Measurements from ENCODE around the gene ZNF574. TPM values are rescaled to one million over a fixed set of nuclear protein-coding genes. Genes with fewer than 3 reads are reported as not detected.
A peak's percentile ranks its signal among the peaks of the same experiment; 100 is the strongest.

Gene ZNF574
- total and polyA plus RNA-seq, 2 donors (not counting 3 experiments of a cell fraction or from before 2014, with no cell fraction given), result 13.6 to 15.3 TPM

DNA sequence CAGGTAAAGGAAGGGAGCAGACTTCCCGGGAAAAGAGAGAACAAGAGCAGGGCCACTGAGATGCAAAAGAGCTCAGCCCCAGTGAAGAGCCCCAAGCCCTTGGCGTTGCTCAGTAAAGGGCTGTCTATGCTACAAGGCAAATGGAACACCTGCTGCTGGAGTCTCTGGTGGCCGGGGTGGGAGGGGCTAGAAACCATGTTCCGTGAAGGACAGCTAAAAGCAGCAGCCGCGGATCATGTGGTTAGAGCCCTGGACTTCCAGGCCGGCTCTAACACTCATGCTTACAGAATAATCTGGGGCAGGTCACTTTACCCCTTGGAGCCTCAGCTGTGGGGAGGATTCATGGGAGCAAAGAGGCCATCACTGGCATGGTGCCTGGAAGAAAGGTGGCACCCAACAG lies 38.4 kb downstream of the ZNF574 start:
- Histone ChIP-seq H3K36me3 (ENCODE audit: control insufficient read depth in 2 of 2, extremely low read depth in 1 of 2, insufficient read depth in 2 of 2, low read length in 2 of 2) (peaks cover 0 to 2% of the 10 kb centered on the region in 2 experiments), H3K9me1 (replicated peaks; ENCODE audit: control insufficient read depth, extremely low read depth, insufficient read depth, low read length) (no peaks in the 10 kb centered on the region), H3K27ac (ENCODE audit: insufficient read depth, low read depth, low read length) (peak overlapping the region; percentile 88), H3K4me3 (replicated peaks in 1 of 3; ENCODE audit: insufficient read depth in 1 of 3, low read depth in 1 of 3, low read length in 3 of 3) (no peak overlapping the region), H3K27me3 (ENCODE audit: control insufficient read depth in 2 of 2, insufficient read depth in 2 of 2, low read length in 2 of 2) (no peaks in the 10 kb centered on the region), H3K9me3 (replicated peaks; ENCODE audit: control insufficient read depth, insufficient read depth, low read length) (no peaks in the 10 kb centered on the region), H3K4me1 (ENCODE audit: control insufficient read depth, extremely low read depth, insufficient read depth, low read length) (peaks cover 29% of the 10 kb centered on the region), H3K9ac (replicated peaks; ENCODE audit: extremely low read depth, insufficient read depth, low read length) (peak overlapping the region; percentile 56), H4K20me1 (replicated peaks; ENCODE audit: control insufficient read depth, extremely low read depth, insufficient read depth, low read length) (no peaks in the 10 kb centered on the region), H3K79me2 (ENCODE audit: control insufficient read depth, insufficient read depth, low read length) (no peaks in the 10 kb centered on the region), H2AFZ (ENCODE audit: low read depth, low read length) (no peak overlapping the region), H3K4me2 (ENCODE audit: insufficient read depth, low read length) (peak overlapping the region; percentile 44)
- FAIRE-seq (no peak), DNase-seq (ENCODE audit: low read depth, low spot score) (no peak)
- ChIA-PET CTCF (interaction anchor here (1.0 to 4.1 kb wide), 13 partner anchors 10 to 130 kb away, joined by 3 to 31 read pairs (median 6); partner anchors contain the start of genes GSK3A and POU2F2), POLR2A (interaction anchor here (1.4 kb wide), 1 partner anchor 22 kb away, joined by 3 read pairs; no protein-coding TSS in a partner anchor)
- BruUV-seq (replicated peaks), result no TSS peak
- dilution Hi-C loops (cut with MboI; ENCODE audit: extremely low pct_ligation_motif_present, low sequenced_read_pairs), result no loop called here
- intact Hi-C loops (cut with micrococcal nuclease), result no loop called here
- TF ChIP-seq POLR2A (IDR thresholded peaks at IDR 0.05; ENCODE audit: low read depth, low read length), result no peak

DNA sequence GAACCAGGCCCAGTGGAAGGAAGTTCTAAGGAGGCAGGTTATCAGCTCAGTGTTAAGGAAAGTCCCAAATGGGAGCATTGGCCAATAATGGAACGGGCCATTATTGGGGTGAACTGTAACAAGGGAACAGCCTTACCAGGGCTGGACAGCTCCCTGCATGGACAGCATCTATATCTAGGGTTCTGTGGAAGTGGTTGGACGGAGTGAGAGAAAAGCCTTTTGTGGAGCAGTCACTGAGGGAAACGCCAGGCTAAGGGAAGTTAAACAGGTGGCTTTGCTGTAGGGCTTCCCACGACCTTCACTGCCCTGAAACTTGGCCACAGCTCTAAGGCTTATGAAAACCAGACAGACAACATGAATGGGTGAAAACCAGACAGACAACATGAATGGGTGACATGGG lies 39.3 kb downstream of the ZNF574 start:
- no peaks in the 10 kb centered on the region for H4K20me1 ChIP-seq (replicated peaks; ENCODE audit: control insufficient read depth, extremely low read depth, insufficient read depth, low read length)
- no peaks in the 10 kb centered on the region for H3K27me3 ChIP-seq (ENCODE audit: control insufficient read depth in 2 of 2, insufficient read depth in 2 of 2, low read length in 2 of 2)
- H3K79me2 ChIP-seq (ENCODE audit: control insufficient read depth, insufficient read depth, low read length), result no peaks in the 10 kb centered on the region
- no peak overlapping the region for H3K27ac ChIP-seq (ENCODE audit: insufficient read depth, low read depth, low read length)
- dilution Hi-C loops (cut with MboI; ENCODE audit: extremely low pct_ligation_motif_present, low sequenced_read_pairs), result no loop called here
- no peak overlapping the region for H3K9ac ChIP-seq (replicated peaks; ENCODE audit: extremely low read depth, insufficient read depth, low read length)
- intact Hi-C loops (cut with micrococcal nuclease), result no loop called here
- no peak overlapping the region for H2AFZ ChIP-seq (ENCODE audit: low read depth, low read length)
- H3K36me3 ChIP-seq (ENCODE audit: control insufficient read depth in 2 of 2, extremely low read depth in 1 of 2, insufficient read depth in 2 of 2, low read length in 2 of 2), result peaks cover 0 to 2% of the 10 kb centered on the region in 2 experiments
- ChIA-PET CTCF (interaction anchor here (0.7 to 4.1 kb wide), 7 partner anchors 9 to 285 kb away, joined by 3 to 31 read pairs (median 12); partner anchors contain the start of genes GSK3A and POU2F2), POLR2A (no interaction called here)
- TF ChIP-seq, protein P1, sequence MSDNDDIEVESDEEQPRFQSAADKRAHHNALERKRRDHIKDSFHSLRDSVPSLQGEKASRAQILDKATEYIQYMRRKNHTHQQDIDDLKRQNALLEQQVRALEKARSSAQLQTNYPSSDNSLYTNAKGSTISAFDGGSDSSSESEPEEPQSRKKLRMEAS (IDR thresholded peaks at IDR 0.05; ENCODE audit: insufficient read depth, insufficient read length), result no peak
- TF ChIP-seq FOS (IDR thresholded peaks at IDR 0.05; ENCODE audit: borderline replicate concordance, insufficient read depth, low read length), result no peak
- no peak for TF ChIP-seq POLR2A (IDR thresholded peaks at IDR 0.05; ENCODE audit: low read depth, low read length)
- no peak for TF ChIP-seq MYC (IDR thresholded peaks at IDR 0.05; ENCODE audit: low read depth, low read length)
- no peak for TF ChIP-seq JUN (IDR thresholded peaks at IDR 0.05; ENCODE audit: borderline replicate concordance, insufficient read depth, insufficient read length, low read depth)
- no peak for TF ChIP-seq POLR2AphosphoS5 (IDR thresholded peaks at IDR 0.05; ENCODE audit: insufficient read depth, low read depth, low read length)
- no peak for TF ChIP-seq GATA2 (IDR thresholded peaks at IDR 0.05; ENCODE audit: insufficient read depth, insufficient read length, low read depth, low read length)
- TF ChIP-seq, protein P2, sequence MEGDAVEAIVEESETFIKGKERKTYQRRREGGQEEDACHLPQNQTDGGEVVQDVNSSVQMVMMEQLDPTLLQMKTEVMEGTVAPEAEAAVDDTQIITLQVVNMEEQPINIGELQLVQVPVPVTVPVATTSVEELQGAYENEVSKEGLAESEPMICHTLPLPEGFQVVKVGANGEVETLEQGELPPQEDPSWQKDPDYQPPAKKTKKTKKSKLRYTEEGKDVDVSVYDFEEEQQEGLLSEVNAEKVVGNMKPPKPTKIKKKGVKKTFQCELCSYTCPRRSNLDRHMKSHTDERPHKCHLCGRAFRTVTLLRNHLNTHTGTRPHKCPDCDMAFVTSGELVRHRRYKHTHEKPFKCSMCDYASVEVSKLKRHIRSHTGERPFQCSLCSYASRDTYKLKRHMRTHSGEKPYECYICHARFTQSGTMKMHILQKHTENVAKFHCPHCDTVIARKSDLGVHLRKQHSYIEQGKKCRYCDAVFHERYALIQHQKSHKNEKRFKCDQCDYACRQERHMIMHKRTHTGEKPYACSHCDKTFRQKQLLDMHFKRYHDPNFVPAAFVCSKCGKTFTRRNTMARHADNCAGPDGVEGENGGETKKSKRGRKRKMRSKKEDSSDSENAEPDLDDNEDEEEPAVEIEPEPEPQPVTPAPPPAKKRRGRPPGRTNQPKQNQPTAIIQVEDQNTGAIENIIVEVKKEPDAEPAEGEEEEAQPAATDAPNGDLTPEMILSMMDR (IDR thresholded peaks at IDR 0.05; ENCODE audit: extremely low read depth in 1 of 2, insufficient read depth in 1 of 2, low read depth in 1 of 2, low read length in 2 of 2), result no peak
- TF ChIP-seq EZH2 (IDR thresholded peaks at IDR 0.05; ENCODE audit: borderline replicate concordance, low read depth, low read length, severe bottlenecking), result no peak
- DNase-seq (ENCODE audit: low read depth, low spot score) (peak; percentile 31), FAIRE-seq (no peak)
- H3K4me1 ChIP-seq (ENCODE audit: control insufficient read depth, extremely low read depth, insufficient read depth, low read length), result peaks cover 29% of the 10 kb centered on the region
- no peaks in the 10 kb centered on the region for H3K9me3 ChIP-seq (replicated peaks; ENCODE audit: control insufficient read depth, insufficient read depth, low read length)
- H3K4me3 ChIP-seq (replicated peaks in 1 of 3; ENCODE audit: insufficient read depth in 1 of 3, low read depth in 1 of 3, low read length in 3 of 3), result no peak overlapping the region
- no peaks in the 10 kb centered on the region for H3K9me1 ChIP-seq (replicated peaks; ENCODE audit: control insufficient read depth, extremely low read depth, insufficient read depth, low read length)
- BruUV-seq (replicated peaks), result no TSS peak
- no peak overlapping the region for H3K4me2 ChIP-seq (ENCODE audit: insufficient read depth, low read length)

All from endothelial cell of umbilical vein (primary cell).